Raji (cell line): ENCODE data around the gene FILIP1L.

Source experiments
- POLR2A ChIP-seq: IDR thresholded peaks from 2 replicates; pipeline ENCODE4 v1.6.1; 2011; ENCODE audit warnings: low read depth, low read length, control low read depth; ENCODE audit not compliant: insufficient read depth

FILIP1L gene

GRCh38 chr3:99941211-99941610 lies 173.1 kb downstream of the FILIP1L start:
- TF ChIP-seq POLR2A = no peak

- no peak for TF ChIP-seq POLR2A
Measured at GRCh38 chr3:99940350-99940749, 174.0 kb downstream of the FILIP1L start.

DNA sequence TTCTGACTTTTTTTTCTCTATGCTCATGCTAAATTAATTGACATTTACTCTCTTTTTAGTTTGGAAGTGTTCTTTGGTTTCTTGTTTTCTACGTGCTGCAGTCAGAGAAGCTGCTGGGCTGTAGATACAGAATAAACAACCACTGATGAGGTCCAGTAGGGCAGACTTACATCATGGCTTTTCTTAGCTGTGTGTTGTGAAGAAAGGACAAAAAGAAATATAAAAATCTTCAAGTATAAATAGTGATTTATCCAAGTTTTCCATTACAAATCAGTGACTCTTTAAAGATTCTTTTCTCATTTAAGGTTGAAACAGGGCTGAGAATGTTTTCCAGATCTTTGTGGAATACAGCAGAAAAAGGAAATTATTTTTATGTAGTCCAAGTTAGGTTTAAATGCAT lies 174.4 kb downstream of the FILIP1L start:
- no peak for TF ChIP-seq POLR2A

DNA sequence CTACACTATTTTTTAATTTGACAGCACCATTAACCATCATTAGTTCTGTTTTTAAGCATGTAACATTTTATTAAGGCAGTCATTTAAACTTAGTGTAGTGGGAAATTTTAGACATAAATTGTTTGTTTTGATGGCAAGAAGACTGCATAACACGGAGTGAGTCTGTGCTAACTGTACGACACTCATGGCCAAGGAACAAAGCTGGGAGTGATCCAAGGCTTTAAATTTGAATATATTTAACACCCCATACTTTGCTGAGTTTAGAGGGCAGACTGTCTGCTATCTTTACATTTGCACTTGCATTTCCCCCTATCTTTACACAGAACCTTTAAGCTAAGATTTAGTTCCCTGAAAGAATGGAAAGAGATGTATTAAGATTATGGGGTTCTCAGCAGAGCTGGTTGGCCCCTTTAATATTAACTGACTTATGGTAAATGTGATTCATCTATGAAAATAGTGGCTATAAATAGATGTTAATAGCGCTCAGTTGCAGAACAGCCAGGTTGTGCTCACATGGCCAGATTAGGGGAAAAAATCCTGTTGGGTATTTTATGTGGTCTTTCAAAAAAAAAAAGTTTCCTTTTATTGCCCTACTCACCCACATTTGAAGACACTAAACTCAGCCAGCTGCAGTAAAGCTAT lies 175.9 kb downstream of the FILIP1L start:
- TF ChIP-seq POLR2A = no peak

DNA sequence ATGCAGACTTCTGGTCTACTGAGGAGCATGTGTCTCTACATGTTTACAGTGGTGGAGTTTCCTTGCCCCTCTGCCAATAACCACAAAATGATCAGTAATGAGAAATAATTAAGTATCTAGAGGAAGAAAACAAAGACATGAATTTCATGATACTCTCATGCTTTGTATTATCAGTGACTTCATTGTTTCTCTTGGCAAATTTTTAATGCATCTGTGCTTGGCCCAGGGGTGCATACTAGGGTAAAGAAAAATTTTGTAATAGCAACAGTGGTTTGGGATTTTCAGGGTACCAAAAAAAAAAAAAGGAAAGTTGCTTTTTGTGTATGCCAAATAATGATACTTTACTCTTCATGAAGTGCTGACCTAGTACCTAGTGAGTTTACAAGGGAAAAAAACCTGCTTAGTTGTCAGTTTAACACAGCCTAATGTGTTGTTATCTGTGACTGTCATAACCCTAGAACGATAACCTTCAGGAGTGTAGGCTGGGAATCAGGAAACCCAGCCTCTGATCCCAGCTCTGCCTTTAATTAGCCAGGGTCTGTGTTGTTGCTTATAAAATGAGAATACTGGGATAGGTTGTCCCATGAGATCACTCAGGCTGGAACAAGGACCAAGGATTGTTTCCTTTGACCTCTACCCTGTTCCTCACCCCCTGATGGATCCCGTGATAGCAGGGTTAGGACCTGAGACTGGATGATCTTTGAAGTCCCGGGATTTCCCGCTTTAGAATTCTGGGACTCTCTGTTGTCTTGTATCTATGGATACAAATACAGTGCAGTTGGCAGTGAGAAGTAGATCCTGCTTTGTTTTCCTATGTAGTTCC lies 179.1 kb downstream of the FILIP1L start:
- TF ChIP-seq POLR2A = no peak

- no peak for TF ChIP-seq POLR2A
Measured at GRCh38 chr3:99933971-99934750, 180.1 kb downstream of the FILIP1L start.

DNA sequence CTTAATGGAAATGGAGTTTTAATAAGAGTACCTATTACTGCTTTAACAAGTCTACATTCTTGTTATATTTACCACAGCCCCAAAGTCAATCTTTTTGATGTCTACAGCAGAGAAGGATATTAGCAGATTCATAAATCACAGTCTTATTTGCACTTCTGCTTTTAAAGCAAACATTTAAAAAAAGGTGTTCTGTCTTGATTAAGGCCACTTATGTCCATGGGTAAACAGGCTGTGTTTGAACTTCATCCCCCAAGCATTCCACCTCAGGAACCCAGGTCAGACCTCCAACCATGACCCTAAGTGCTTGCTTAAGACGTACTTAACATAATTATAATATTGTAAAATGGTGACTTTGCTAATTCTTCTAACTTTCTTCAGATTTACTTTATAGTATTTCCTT lies 183.2 kb downstream of the FILIP1L start:
- no peak for TF ChIP-seq POLR2A

DNA sequence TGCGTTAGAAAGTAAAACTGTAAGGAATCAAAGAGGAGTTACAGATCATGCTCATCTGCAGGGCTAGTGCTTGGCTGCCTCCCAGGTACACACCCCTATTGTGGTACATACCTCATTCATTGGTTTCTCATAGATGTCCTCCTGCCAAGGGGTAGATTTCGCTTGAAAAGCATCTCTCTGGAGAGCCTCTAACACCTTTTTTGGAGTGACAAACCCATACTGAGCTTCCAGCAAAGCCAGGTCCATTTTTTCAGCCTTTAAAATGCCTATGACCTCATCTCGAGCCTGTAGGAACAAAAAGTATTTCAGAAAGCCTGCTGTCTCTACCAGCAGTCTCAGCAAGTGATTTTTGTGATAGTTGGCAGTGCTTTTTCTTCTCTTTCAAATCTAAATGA lies 184.6 kb downstream of the FILIP1L start:
- TF ChIP-seq POLR2A = no peak

DNA sequence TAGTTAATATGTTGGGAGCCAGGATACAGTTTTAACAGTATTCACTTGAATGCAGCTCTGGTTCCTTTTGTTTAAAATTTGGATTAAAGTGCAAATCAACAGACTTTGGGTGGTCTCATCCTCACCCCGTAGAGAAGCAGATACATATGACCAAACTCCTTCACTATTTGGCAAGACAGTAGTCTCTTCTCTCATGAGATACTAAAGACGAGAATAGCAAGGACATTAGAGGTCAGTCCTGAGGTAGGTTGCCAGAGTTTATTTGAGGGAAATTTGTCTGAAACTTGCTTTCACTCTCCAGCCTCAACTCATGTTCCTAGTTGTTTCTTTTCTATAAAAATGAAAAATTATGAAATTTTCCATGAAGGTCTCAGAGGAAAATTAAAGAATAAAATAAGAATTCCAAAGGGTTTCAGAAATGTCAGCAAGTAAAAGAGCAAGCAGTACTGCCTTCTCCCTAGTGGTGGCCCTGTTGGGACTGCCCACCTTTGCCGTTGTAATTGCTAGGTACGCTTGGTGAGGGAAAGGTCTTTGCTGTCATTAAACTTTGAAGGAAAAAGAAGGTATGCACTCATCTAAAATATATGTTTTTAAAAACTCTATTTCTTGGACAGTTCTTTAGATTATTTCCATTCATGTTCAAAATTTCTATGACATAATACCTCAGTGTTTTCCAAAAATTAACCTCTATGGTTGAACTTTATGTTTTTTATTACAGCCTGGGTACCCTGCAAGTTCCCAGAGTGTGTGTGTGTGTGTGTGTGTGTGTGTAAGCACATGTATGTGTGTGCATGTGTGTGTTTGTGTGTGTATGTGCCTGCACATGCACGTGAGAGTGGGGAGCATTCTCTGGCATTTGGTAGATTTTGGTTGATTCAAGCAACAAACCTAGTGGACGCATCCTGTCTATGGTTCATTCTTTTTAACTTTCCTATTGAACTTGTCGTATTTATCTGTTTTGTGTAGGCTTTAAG lies 185.2 kb downstream of the FILIP1L start:
- no peak for TF ChIP-seq POLR2A

- no peak for TF ChIP-seq POLR2A
Measured at GRCh38 chr3:99927671-99928457, 186.4 kb downstream of the FILIP1L start.

DNA sequence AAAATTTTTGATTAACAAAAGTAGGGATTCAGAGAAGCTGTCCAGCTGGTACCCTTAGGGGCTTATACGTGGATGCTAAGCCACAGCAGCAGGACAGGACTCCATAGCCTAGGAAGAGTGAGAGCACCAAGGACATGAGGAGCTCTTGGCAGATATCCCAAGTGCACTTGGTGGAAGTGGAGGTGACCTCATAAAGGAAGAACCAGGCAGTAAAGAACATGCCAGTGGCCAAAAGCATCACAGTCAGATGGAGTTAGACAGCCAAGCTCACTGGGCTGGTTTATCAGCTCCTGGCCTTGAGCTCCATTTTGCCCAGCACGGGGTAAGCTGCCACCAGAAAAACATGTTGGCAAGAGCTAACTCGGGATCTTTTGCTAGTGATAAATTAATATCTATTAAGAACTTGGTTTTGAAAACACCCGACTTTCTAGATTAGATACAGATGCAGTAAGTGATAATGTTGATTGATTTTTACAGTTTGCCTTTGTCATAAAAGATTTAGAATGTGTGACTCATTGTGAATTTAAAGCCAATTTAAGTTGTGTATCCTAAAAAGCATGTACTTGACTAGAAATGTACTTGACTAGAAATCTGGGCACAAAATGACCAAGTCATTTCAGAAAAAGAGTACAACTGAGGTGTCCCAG lies 188.6 kb downstream of the FILIP1L start:
- TF ChIP-seq POLR2A = no peak

DNA sequence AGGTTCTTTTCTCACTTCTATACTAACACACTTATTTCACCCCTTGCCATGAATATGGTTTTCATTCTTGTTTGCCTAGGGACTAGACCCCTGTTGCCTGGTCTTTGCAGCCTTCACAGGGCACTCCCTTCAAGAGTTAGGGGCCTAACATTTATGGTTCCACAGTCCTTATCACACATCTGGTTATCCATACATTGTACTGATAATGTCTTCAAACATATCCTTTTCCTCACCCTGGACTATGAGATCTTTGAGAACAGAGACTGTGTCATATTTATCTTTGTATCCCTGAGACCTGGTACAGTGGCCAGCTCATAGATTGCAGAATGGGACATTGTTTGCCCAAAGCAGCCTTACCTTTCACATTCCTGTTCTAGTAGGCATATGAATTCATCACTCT lies 190.4 kb downstream of the FILIP1L start:
- no peak for TF ChIP-seq POLR2A

GRCh38 chr3:99921986-99922385 lies 192.3 kb downstream of the FILIP1L start:
- no peak for TF ChIP-seq POLR2A

DNA sequence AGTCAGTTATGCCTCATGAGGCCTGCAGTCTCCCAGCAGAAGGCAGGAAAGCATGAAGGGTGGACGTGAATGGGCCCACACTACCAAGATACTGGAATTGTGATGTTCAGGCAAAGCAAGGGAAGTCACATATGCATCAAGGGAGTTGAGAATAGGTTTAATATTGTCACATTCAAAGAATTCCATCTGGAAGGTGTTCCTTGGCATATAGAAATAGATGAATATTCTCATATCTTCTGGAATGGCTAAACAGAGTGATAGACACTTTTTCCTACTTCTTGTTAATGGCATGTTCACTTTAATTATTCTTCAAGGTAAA lies 193.0 kb downstream of the FILIP1L start:
- no peak for TF ChIP-seq POLR2A
